K562 (cell line): ENCODE results near the gene STAT6. TPM values are rescaled to one million over a fixed set of nuclear protein-coding genes. Genes with fewer than 3 reads are reported as not detected.

ENCODE experiments used
- C11orf30 ChIP-seq: fragments of 450-650 bp; IDR thresholded peaks from 2 replicates; pipeline ENCODE4 v1.6.1; 2016; ENCODE audit warnings: low read depth, mild to moderate bottlenecking
- EWSR1 ChIP-seq: fragments of 450-650 bp; IDR thresholded peaks from 2 replicates; pipeline ENCODE4 v1.6.1; 2018; ENCODE audit warnings: borderline replicate concordance, mild to moderate bottlenecking, low read depth, moderate library complexity; ENCODE audit not compliant: partially characterized antibody
- FOXK2 ChIP-seq, 2 experiments: fragments of 450-650 bp; IDR thresholded peaks in 1 of 2; conservative IDR thresholded peaks in 1 of 2; 2 replicates each; pipeline ENCODE4 v1.6.1; 2016; ENCODE audit warnings: low read depth in 2 of 2, mild to moderate bottlenecking in 1 of 2
- HIVEP1 ChIP-seq: fragments of 250-450 bp; sonication (Bioruptor Pico); IDR thresholded peaks from 2 replicates; pipeline ENCODE4 v1.4.0; 2020; ENCODE audit warnings: mild to moderate bottlenecking
- JUND ChIP-seq, 2 experiments: IDR thresholded peaks; 2 replicates in 1 of 2; 3 replicates in 1 of 2; pipeline ENCODE4 v1.6.1; 2011; ENCODE audit warnings: borderline replicate concordance in 2 of 2, low read depth in 2 of 2, low read length in 2 of 2, improper control_type of control experiment in 1 of 2, missing biosample characterization in 1 of 2, missing genetic modification characterization in 1 of 2, missing genetic modification reagents in 1 of 2
- KAT7 ChIP-seq: sonication (generic); formaldehyde crosslinking; IDR thresholded peaks from 2 replicates; pipeline ENCODE4 v1.8.0; 2022; ENCODE audit warnings: missing genetic modification reagents, mild to moderate bottlenecking, borderline replicate concordance
- NBN ChIP-seq: fragments of 450-650 bp; IDR thresholded peaks from 2 replicates; pipeline ENCODE4 v1.6.1; 2016; ENCODE audit warnings: low read depth, mild to moderate bottlenecking
- NFRKB ChIP-seq: fragments of 450-650 bp; IDR thresholded peaks from 2 replicates; pipeline ENCODE4 v1.6.1; 2016; ENCODE audit warnings: low read depth
- NR2C1 ChIP-seq, 2 experiments: fragments of 450-650 bp; IDR thresholded peaks; 2 replicates each; pipeline ENCODE4 v1.6.1; 2017; ENCODE audit warnings: mild to moderate bottlenecking in 2 of 2, antibody characterized with exemption in 1 of 2, inconsistent platforms in 1 of 2, missing compliant biosample characterization in 1 of 2, missing genetic modification characterization in 1 of 2
- NR4A1 ChIP-seq, 2 experiments: fragments of 250-450 bp in 1 of 2; fragments of 450-650 bp in 1 of 2; sonication (Bioruptor Pico) in 1 of 2; IDR thresholded peaks; 2 replicates each; pipeline versions ENCODE4 v1.4.0 to v1.6.1; 2016 to 2020; ENCODE audit warnings: mild to moderate bottlenecking in 2 of 2, missing compliant biosample characterization in 1 of 2, missing genetic modification characterization in 1 of 2, moderate library complexity in 1 of 2
- RCOR1 ChIP-seq, 2 experiments: IDR thresholded peaks; 2 replicates each; pipeline ENCODE4 v1.6.1; 2012; ENCODE audit warnings: low read depth in 2 of 2, low read length in 2 of 2, borderline replicate concordance in 1 of 2, improper control_type of control experiment in 1 of 2
- SMARCE1 ChIP-seq: fragments of 450-650 bp; IDR thresholded peaks from 2 replicates; pipeline ENCODE4 v1.7.1; 2016; ENCODE audit warnings: mild to moderate bottlenecking
- YY1 ChIP-seq, 3 experiments: IDR thresholded peaks; 2 replicates each; pipeline ENCODE4 v1.6.1; 2011; ENCODE audit warnings: low read length in 2 of 3, mild to moderate bottlenecking in 2 of 3, moderate library complexity in 2 of 3, borderline replicate concordance in 1 of 3, control low read depth in 1 of 3, low read depth in 1 of 3; ENCODE audit not compliant: insufficient read depth in 3 of 3, insufficient replicate concordance in 2 of 3, control insufficient read depth in 1 of 3, insufficient read length in 1 of 3; ENCODE audit errors: extremely low read depth in 1 of 3
- ZBTB34 ChIP-seq: fragments of 250-450 bp; sonication (Bioruptor Pico); IDR thresholded peaks from 2 replicates; pipeline ENCODE4 v1.8.0; 2021; ENCODE audit warnings: mild to moderate bottlenecking, moderate library complexity
- ZNF232 ChIP-seq: sonication (generic); formaldehyde crosslinking; IDR thresholded peaks from 2 replicates; pipeline ENCODE4 v1.8.0; 2022; ENCODE audit warnings: mild to moderate bottlenecking, missing genetic modification reagents
- ZNF253 ChIP-seq: fragments of 250-450 bp; sonication (Bioruptor Pico); conservative IDR thresholded peaks from 2 replicates; pipeline ENCODE4 v1.6.1; 2021; ENCODE audit warnings: mild to moderate bottlenecking
- ZNF584 ChIP-seq: fragments of 200-800 bp; sonication (Bioruptor generic); IDR thresholded peaks from 2 replicates; pipeline ENCODE4 v1.6.1; 2016; ENCODE audit warnings: low read depth, mild to moderate bottlenecking, missing genetic modification characterization, missing compliant biosample characterization
- ZNF695 ChIP-seq: fragments of 450-650 bp; formaldehyde crosslinking; IDR thresholded peaks from 2 replicates; pipeline ENCODE4 v1.4.0; 2020; ENCODE audit warnings: mild to moderate bottlenecking, moderate library complexity
- polyA plus RNA-seq, 8 experiments: library from polyadenylated mRNA; depleted of rRNA in 4 of 8; stranded (reverse) in 5 of 8; unstranded in 3 of 8; fragments of >200 nt; fragmentation: Nextera tagmentation in 2 of 8; fragmentation: Illumina TruSeq in 1 of 8; extraction: Ambion mirVana in 2 of 8; extraction: Trizol in 1 of 8; gene quantifications; 2 replicates each; pipeline versions ENCODE4 v1.2.1 to v1.2.3, GENCODE V29; 2011 to 2014; ENCODE audit warnings: inconsistent platforms in 1 of 8, missing spikeins in 1 of 8
- total RNA-seq, 7 experiments: library from RNA; depleted of rRNA in 6 of 7; stranded (reverse); fragments of >200 nt in 6 of 7; fragmentation: Illumina TruSeq in 2 of 7; extraction: Trizol in 2 of 7; gene quantifications; 2 replicates each; pipeline versions ENCODE4 v1.2.1 to v1.2.3, GENCODE V29; 2011 to 2021; ENCODE audit warnings: low replicate concordance in 1 of 7
- TF ChIP-seq, protein P1 (sequence below): fragments of 450-650 bp; IDR thresholded peaks from 2 replicates; pipeline ENCODE4 v1.6.1; 2018; ENCODE audit not compliant: partially characterized antibody

The STAT6 gene
- total and polyA plus RNA-seq, 9 of the 15 experiments (the other 6 are each of a cell fraction or from before 2014, with no cell fraction given), result 2.4 to 49.5 (median 26.5) TPM

DNA sequence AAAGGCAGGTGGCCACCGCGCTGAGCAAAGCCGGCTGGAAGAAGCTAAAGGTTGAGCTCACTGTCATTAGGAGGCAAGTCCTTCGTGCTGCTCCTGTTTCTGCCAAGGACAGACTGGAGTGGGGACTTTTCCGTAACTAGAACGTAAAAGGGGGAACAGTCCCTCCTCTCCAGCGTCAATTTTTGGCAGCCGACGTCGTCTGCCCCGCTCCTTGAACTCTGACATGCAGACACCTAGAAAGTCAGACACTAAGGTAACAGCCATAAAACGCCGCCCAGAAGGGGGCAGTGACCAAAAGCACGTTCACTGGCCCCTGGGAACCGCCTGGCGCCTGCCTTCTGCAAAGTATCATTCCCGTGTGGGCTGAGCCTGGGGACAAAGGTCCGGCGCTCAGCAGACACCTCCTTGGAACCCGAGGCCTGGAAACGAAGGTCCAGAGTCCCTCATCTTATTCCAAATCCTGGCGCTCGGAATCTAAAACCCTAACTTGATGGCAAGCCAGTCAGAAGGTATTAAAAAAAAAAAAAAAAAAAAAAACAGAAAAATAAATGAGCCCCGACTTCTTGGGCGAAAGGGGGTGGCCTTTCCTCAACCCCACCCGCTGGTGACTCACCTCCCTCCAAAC is 16.1 kb upstream of the STAT6 start (continued):
- TF ChIP-seq RCOR1 (IDR thresholded peaks at IDR 0.05; ENCODE audit: borderline replicate concordance in 1 of 2, low read depth in 2 of 2, low read length in 2 of 2) (peak in 1 of 2 experiments; percentile 53; a peak in 1 of 4 replicates), HIVEP1 (CRISPR knock-in tag) (no peak), NR4A1 (CRISPR knock-in tag; IDR thresholded peaks at IDR 0.05) (no peak), NR4A1 (tag; IDR thresholded peaks at IDR 0.05) (0 out of 2 replicates have a peak, but pooled peaks have one; percentile 27), FOXK2 (conservative IDR thresholded peaks at IDR 0.05 in 1 of 2, IDR thresholded peaks at IDR 0.05 in 1 of 2; ENCODE audit: low read depth in 2 of 2) (no peak; a peak in 1 of 4 replicates), NBN (0 out of 2 replicates have a peak, but pooled peaks have one; percentile 50), NFRKB (no peak), ZNF253 (CRISPR knock-in tag) (no peak), EWSR1 (no peak), ZBTB34 (CRISPR knock-in tag) (no peak), SMARCE1 (peak; percentile 60; the same call in 1 of the 2 replicates), C11orf30 (no peak), NR2C1 (IDR thresholded peaks at IDR 0.05) (peak; percentile 58; the same call in 1 of the 2 replicates), NR2C1 (tag; IDR thresholded peaks at IDR 0.05) (0 out of 2 replicates have a peak, but pooled peaks have one; percentile 39), JUND (IDR thresholded peaks at IDR 0.05; ENCODE audit: borderline replicate concordance, low read depth, low read length) (peak; percentile 82), JUND (tag; IDR thresholded peaks at IDR 0.05; ENCODE audit: borderline replicate concordance, low read depth, low read length) (no peak; the same call in 2 of the 3 replicates), ZNF695 (no peak), ZNF232 (CRISPR knock-in tag) (no peak), KAT7 (CRISPR knock-in tag) (no peak; the same call in 1 of the 2 replicates), ZNF584 (no peak), YY1 (IDR thresholded peaks at IDR 0.05; ENCODE audit: borderline replicate concordance in 1 of 3, control insufficient read depth in 1 of 3, extremely low read depth in 1 of 3, insufficient read depth in 3 of 3, insufficient read length in 1 of 3, insufficient replicate concordance in 2 of 3, low read depth in 1 of 3, low read length in 2 of 3) (peak in 2 of 3 experiments; percentile 23 to 36)
- TF ChIP-seq, protein P1, sequence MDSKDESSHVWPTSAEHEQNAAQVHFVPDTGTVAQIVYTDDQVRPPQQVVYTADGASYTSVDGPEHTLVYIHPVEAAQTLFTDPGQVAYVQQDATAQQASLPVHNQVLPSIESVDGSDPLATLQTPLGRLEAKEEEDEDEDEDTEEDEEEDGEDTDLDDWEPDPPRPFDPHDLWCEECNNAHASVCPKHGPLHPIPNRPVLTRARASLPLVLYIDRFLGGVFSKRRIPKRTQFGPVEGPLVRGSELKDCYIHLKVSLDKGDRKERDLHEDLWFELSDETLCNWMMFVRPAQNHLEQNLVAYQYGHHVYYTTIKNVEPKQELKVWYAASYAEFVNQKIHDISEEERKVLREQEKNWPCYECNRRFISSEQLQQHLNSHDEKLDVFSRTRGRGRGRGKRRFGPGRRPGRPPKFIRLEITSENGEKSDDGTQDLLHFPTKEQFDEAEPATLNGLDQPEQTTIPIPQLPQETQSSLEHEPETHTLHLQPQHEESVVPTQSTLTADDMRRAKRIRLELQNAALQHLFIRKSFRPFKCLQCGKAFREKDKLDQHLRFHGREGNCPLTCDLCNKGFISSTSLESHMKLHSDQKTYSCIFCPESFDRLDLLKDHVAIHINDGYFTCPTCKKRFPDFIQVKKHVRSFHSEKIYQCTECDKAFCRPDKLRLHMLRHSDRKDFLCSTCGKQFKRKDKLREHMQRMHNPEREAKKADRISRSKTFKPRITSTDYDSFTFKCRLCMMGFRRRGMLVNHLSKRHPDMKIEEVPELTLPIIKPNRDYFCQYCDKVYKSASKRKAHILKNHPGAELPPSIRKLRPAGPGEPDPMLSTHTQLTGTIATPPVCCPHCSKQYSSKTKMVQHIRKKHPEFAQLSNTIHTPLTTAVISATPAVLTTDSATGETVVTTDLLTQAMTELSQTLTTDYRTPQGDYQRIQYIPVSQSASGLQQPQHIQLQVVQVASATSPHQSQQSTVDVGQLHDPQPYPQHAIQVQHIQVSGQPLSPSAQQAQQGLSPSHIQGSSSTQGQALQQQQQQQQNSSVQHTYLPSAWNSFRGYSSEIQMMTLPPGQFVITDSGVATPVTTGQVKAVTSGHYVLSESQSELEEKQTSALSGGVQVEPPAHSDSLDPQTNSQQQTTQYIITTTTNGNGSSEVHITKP, result no peak
